PFSK-1 (cell line): ENCODE results near the gene RAPH1.

Experiments used
- FOXP2 ChIP-seq: optimal IDR thresholded peaks from 2 replicates; pipeline ENCODE3; 2011; ENCODE audit warnings: borderline replicate concordance, control low read depth, inconsistent platforms; ENCODE audit not compliant: insufficient read depth; ENCODE audit errors: extremely low read length, extremely low read depth
- POLR2AphosphoS5 ChIP-seq: IDR thresholded peaks from 2 replicates; pipeline ENCODE4 v1.6.1; 2012; ENCODE audit warnings: low read depth, mild to moderate bottlenecking, control low read depth, low read length, moderate library complexity
- REST ChIP-seq, 2 experiments: IDR thresholded peaks; 2 replicates each; pipeline versions ENCODE4 v1.6.1 to v1.8.0; 2011 to 2012; ENCODE audit warnings: low read depth in 2 of 2, low read length in 2 of 2, control low read depth in 1 of 2, inconsistent platforms in 1 of 2, mild to moderate bottlenecking in 1 of 2, moderate library complexity in 1 of 2; ENCODE audit not compliant: insufficient read depth in 1 of 2
- SIN3A ChIP-seq: IDR thresholded peaks from 2 replicates; pipeline ENCODE4 v1.6.1; 2012; ENCODE audit warnings: mild to moderate bottlenecking, low read length, moderate library complexity, borderline replicate concordance; ENCODE audit not compliant: insufficient read depth
- TAF1 ChIP-seq: IDR thresholded peaks from 2 replicates; pipeline ENCODE4 v1.6.1; 2012; ENCODE audit warnings: low read length, control low read depth, borderline replicate concordance; ENCODE audit not compliant: insufficient read depth

The RAPH1 gene

GRCh38 chr2:203580844-203581243, 45.7 kb upstream of the RAPH1 start:
- TF ChIP-seq REST (IDR thresholded peaks at IDR 0.05; ENCODE audit: insufficient read depth in 1 of 2, low read depth in 2 of 2, low read length in 2 of 2): no peak
- TF ChIP-seq FOXP2: no peak
- no peak for TF ChIP-seq SIN3A
- no peak for TF ChIP-seq TAF1
- no peak for TF ChIP-seq POLR2AphosphoS5

GRCh38 chr2:203579730-203580129, 44.6 kb upstream of the RAPH1 start:
- TF ChIP-seq TAF1 (no peak), FOXP2 (no peak), SIN3A (no peak), REST (IDR thresholded peaks at IDR 0.05; ENCODE audit: insufficient read depth in 1 of 2, low read depth in 2 of 2, low read length in 2 of 2) (no peak), POLR2AphosphoS5 (no peak)

DNA sequence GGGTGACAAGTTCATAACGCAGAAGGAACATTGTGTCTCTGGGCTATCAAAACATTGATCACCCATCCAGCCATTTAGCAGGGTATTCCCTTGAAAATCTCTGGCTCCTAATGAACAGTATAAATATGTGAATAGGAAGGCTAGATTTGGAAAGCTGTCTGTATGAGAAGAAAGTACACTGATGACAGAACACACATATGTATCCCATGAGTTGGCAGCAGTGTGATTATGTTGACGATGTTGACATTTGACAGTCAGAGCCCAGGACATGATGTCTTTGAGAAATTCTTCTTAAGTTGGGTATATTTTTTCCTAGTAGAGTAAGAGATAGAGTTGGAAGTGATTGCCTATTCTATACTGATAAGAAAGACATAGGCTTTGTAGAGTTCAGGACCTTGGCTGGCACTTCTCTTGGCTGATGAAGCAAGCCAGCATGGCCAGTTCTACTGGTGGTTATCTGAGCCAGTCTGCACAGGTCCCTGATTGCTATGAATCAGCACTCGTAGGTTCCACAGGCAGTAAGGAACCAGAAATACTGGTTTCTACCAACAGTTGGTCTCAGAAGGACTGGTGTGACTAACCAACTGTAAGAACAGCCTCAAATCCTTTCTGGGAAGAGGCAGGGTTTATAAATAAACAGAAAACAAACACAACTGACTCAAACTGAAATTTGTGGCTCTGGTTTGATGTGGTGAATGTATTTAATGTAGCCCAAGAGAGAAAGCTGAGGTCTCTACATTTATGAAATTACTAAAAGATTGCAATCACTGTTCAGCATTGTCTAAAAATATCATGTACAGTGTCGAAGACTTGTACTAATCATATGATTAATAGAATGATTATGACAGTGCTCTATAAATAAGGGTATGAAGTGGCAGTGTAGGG, 43.9 kb upstream of the RAPH1 start:
- TF ChIP-seq TAF1 (no peak), REST (IDR thresholded peaks at IDR 0.05; ENCODE audit: insufficient read depth in 1 of 2, low read depth in 2 of 2, low read length in 2 of 2) (no peak), SIN3A (no peak), POLR2AphosphoS5 (no peak), FOXP2 (no peak)

DNA sequence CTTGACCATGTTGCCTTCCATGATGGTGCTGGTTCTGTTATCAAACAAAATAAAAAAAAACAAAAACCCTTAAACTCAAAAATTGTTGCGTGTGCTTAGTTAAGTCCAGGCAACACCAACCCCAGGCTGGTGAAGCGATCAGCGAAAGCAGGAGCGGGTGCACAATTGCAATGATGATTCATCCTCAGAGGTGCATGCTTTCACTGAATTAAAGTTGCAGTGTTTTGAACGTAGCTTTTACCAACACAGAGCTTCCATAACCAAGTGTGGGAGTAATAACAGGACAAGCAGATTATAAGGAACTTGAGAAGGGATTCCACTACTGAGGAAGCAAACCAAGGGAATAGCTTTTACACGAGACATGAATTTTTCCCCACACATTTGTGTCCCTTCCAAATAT, 39.7 kb upstream of the RAPH1 start:
- no peak for TF ChIP-seq POLR2AphosphoS5

DNA sequence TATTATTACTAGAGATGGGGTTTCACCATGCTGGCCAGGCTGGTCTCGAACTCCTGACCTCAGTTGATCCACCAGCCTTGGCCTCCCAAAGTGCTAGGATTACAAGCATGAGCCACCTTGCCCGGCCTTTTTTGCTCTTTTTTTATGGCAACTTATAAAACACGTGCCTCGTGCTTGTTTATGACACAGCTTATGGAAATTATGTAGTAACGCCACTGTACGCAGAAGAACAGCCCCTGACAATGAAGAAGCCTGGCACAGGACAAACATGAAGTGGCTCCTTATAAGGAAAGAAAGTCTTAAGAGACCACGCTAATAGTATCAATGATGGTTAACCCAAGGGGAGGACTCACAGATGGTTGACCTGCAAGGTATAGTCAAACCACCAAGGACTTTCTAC, 37.2 kb upstream of the RAPH1 start:
- TF ChIP-seq SIN3A (no peak), POLR2AphosphoS5 (no peak), REST (IDR thresholded peaks at IDR 0.05; ENCODE audit: insufficient read depth in 1 of 2, low read depth in 2 of 2, low read length in 2 of 2) (no peak), FOXP2 (no peak), TAF1 (no peak)
